Liver (tissue), 9 donors: ENCODE measurements around the gene SAYSD1. TPM values are rescaled to one million over a fixed set of nuclear protein-coding genes. Genes with fewer than 3 reads are reported as not detected.

ENCODE experiments used
- DNase-seq: peaks from one replicate; pipeline ENCODE4 v3.0.0-alpha.2; 2017; ENCODE audit warnings: low spot score
- H3K27ac ChIP-seq, 2 donors: one replicate each; pipeline ENCODE4 v1.7.0; 2013; ENCODE audit warnings: inconsistent platforms in 2 of 2, low read length in 2 of 2, control low read depth in 1 of 2, low read depth in 1 of 2, mild to moderate bottlenecking in 1 of 2
- H3K27me3 ChIP-seq, 4 donors: one replicate each; pipeline versions ENCODE4 v1.6.1 to v1.7.0; 2013; ENCODE audit warnings: low read length in 3 of 4, inconsistent platforms in 1 of 4, mild to moderate bottlenecking in 1 of 4, moderate library complexity in 1 of 4; ENCODE audit not compliant: control insufficient read depth in 4 of 4, insufficient read depth in 4 of 4
- H3K36me3 ChIP-seq, 4 donors: one replicate each; pipeline versions ENCODE4 v1.6.1 to v1.7.0; 2013; ENCODE audit warnings: low read length in 3 of 4, mild to moderate bottlenecking in 3 of 4, low read depth in 1 of 4, moderate library complexity in 1 of 4; ENCODE audit not compliant: control insufficient read depth in 4 of 4, insufficient read depth in 3 of 4
- H3K4me1 ChIP-seq, 4 donors: one replicate each; pipeline versions ENCODE4 v1.6.1 to v1.7.0; 2013; ENCODE audit warnings: low read length in 3 of 4, mild to moderate bottlenecking in 3 of 4, moderate library complexity in 1 of 4; ENCODE audit not compliant: control insufficient read depth in 4 of 4, insufficient read depth in 4 of 4
- H3K4me3 ChIP-seq, 3 donors: one replicate each; pipeline versions ENCODE4 v1.6.1 to v1.7.0; 2013; ENCODE audit warnings: low read length in 3 of 3, control low read depth in 1 of 3, low read depth in 1 of 3, mild to moderate bottlenecking in 1 of 3
- H3K9ac ChIP-seq, 2 donors: one replicate each; pipeline ENCODE4 v1.7.0; 2013; ENCODE audit warnings: low read length in 2 of 2, mild to moderate bottlenecking in 2 of 2, moderate library complexity in 2 of 2, control low read depth in 1 of 2, low read depth in 1 of 2
- H3K9me3 ChIP-seq, 4 donors: one replicate each; pipeline versions ENCODE4 v1.6.1 to v1.7.0; 2013; ENCODE audit warnings: low read length in 3 of 4; ENCODE audit not compliant: control insufficient read depth in 4 of 4
- EGR1 ChIP-seq, 2 donors: IDR thresholded peaks; 2 replicates each; pipeline ENCODE4 v1.6.1; 2016 to 2018; ENCODE audit warnings: antibody characterized with exemption in 2 of 2, low read depth in 2 of 2
- FOXA1 ChIP-seq: IDR thresholded peaks from 2 replicates; pipeline ENCODE4 v1.6.1; 2016; ENCODE audit warnings: antibody characterized with exemption
- FOXA2 ChIP-seq: IDR thresholded peaks from 2 replicates; pipeline ENCODE4 v1.6.1; 2016; ENCODE audit warnings: antibody characterized with exemption
- GABPA ChIP-seq, 2 donors: IDR thresholded peaks in 1 of 2; conservative IDR thresholded peaks in 1 of 2; 2 replicates each; pipeline ENCODE4 v1.6.1; 2016; ENCODE audit warnings: antibody characterized with exemption in 2 of 2, mild to moderate bottlenecking in 1 of 2, moderate library complexity in 1 of 2
- HNF4A ChIP-seq, 2 donors: conservative IDR thresholded peaks; 2 replicates each; pipeline ENCODE4 v1.6.1; 2016; ENCODE audit warnings: antibody characterized with exemption in 2 of 2, mild to moderate bottlenecking in 2 of 2
- JUND ChIP-seq, 2 donors: IDR thresholded peaks; 2 replicates each; pipeline ENCODE4 v1.6.1; 2016; ENCODE audit warnings: antibody characterized with exemption in 2 of 2
- NR2F2 ChIP-seq: IDR thresholded peaks from 2 replicates; pipeline ENCODE4 v1.6.1; 2016; ENCODE audit warnings: antibody characterized with exemption
- RXRA ChIP-seq, 2 donors: IDR thresholded peaks; 2 replicates each; pipeline ENCODE4 v1.6.1; 2017 to 2018; ENCODE audit warnings: antibody characterized with exemption in 2 of 2, mild to moderate bottlenecking in 1 of 2
- SP1 ChIP-seq: IDR thresholded peaks from 2 replicates; pipeline ENCODE4 v1.6.1; 2018; ENCODE audit warnings: antibody characterized with exemption, mild to moderate bottlenecking
- WGBS: extraction: QIAGEN DNeasy Blood & Tissue Kit; methylation state at CpG from one replicate; pipeline ENCODE4 v1.1.7; 2013; 5-methylcytosine and 5-hydroxymethylcytosine counted together
- polyA plus RNA-seq, 2 donors: library from polyadenylated mRNA; stranded (reverse) in 1 of 2; unstranded in 1 of 2; fragments of 200-250 nt in 1 of 2; fragments of >200 nt in 1 of 2; fragmentation: Nextera tagmentation in 1 of 2; extraction: Ambion mirVana in 1 of 2; gene quantifications; one replicate each; pipeline versions ENCODE4 v1.2.1 to v1.2.3, GENCODE V29; 2013 to 2015
- total RNA-seq, 2 donors: library from RNA; depleted of rRNA; stranded (reverse); fragments of >200 nt; gene quantifications; one replicate each; pipeline ENCODE4 v1.2.3, GENCODE V29; 2014
- TF ChIP-seq, protein P1 (sequence below): IDR thresholded peaks from 2 replicates; pipeline ENCODE4 v1.6.1; 2016; ENCODE audit warnings: antibody characterized with exemption
- TF ChIP-seq, protein P2 (sequence below): IDR thresholded peaks from 2 replicates; pipeline ENCODE4 v1.6.1; 2016; ENCODE audit warnings: antibody characterized with exemption, mild to moderate bottlenecking
- donor health status: healthy.
- donor health status: healthy.
- donor health status: healthy.
- donor health status: healthy.
- donor health status: healthy.

The SAYSD1 gene
- total and polyA plus RNA-seq, 4 donors, result 6.5 to 12.2 (median 9.3) TPM

DNA sequence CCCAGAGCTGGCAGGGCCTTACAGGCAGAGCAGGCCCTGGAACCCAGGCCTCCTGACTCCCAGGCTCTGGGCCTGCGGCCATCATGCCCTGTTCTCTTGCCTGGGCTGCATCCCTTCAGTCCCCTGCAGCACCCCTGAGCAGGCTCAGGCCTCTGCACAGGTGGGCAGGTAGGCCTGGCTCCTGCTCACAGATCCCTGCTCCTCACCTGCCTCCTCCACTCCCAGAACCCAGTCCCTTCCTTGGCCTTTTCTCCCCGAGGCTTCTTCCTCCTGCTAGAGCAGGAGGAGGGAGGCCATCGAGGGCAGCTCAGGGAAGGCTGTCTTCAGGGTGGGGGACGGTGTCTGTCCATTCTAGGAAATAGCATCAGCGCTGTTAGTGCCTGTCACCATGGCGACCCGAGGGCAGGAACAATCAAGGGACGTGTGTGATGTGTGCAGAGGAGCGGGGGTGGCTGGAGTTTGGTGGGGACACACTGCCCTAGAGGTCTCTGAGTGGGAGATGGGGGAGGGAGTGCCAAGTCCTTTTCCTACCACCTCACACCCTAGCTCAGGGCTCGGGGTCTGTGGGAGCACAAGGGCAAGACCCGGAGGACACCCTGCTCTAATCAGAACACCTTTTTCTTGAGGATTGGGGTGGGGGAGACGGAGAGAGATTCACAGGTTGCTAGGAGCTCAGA is 39.8 kb downstream of the SAYSD1 start:
- no peaks in the 10 kb centered on the region for H3K9me3 ChIP-seq
- H3K4me3 ChIP-seq, result no peak overlapping the region
- WGBS, result 87% methylated on average over 12 of the region's 12 CpGs
- TF ChIP-seq RXRA (IDR thresholded peaks at IDR 0.05), result no peak
- TF ChIP-seq SP1, result no peak
- TF ChIP-seq JUND (IDR thresholded peaks at IDR 0.05), result no peak
- TF ChIP-seq FOXA2, result no peak
- TF ChIP-seq, protein P1, sequence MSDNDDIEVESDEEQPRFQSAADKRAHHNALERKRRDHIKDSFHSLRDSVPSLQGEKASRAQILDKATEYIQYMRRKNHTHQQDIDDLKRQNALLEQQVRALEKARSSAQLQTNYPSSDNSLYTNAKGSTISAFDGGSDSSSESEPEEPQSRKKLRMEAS, result no peak
- TF ChIP-seq, protein P2, sequence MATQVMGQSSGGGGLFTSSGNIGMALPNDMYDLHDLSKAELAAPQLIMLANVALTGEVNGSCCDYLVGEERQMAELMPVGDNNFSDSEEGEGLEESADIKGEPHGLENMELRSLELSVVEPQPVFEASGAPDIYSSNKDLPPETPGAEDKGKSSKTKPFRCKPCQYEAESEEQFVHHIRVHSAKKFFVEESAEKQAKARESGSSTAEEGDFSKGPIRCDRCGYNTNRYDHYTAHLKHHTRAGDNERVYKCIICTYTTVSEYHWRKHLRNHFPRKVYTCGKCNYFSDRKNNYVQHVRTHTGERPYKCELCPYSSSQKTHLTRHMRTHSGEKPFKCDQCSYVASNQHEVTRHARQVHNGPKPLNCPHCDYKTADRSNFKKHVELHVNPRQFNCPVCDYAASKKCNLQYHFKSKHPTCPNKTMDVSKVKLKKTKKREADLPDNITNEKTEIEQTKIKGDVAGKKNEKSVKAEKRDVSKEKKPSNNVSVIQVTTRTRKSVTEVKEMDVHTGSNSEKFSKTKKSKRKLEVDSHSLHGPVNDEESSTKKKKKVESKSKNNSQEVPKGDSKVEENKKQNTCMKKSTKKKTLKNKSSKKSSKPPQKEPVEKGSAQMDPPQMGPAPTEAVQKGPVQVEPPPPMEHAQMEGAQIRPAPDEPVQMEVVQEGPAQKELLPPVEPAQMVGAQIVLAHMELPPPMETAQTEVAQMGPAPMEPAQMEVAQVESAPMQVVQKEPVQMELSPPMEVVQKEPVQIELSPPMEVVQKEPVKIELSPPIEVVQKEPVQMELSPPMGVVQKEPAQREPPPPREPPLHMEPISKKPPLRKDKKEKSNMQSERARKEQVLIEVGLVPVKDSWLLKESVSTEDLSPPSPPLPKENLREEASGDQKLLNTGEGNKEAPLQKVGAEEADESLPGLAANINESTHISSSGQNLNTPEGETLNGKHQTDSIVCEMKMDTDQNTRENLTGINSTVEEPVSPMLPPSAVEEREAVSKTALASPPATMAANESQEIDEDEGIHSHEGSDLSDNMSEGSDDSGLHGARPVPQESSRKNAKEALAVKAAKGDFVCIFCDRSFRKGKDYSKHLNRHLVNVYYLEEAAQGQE, result no peak
- TF ChIP-seq FOXA1, result no peak
- TF ChIP-seq EGR1 (IDR thresholded peaks at IDR 0.05; ENCODE audit: low read depth in 2 of 2), result no peak
- no peaks in the 10 kb centered on the region for H3K27me3 ChIP-seq
- no peak overlapping the region for H3K9ac ChIP-seq
- no peaks in the 10 kb centered on the region for H3K36me3 ChIP-seq
- H3K4me1 ChIP-seq, result no peaks in the 10 kb centered on the region
- no peak for DNase-seq
- H3K27ac ChIP-seq, result no peak overlapping the region

DNA sequence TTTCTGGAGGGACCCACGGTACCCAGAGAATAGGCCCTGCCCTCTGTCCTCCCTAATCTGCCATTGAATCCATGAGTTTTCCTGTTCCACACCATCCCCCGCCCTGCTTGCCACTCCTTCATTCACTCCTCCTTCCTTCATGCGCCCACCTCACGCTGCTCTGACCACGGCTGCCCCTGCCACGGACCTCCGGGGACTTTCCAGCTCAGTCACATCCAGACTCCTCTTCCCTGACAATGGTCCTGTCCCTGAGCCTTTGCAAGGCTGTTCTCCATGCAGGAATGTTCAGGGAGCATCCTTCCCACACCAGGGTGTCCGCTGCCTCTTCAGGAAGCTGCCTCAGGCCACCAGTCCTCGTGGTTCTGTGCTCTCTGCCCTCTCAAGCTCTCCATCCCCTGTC is 40.5 kb downstream of the SAYSD1 start:
- DNase-seq, result no peak
- Histone ChIP-seq H3K27me3 (no peaks in the 10 kb centered on the region), H3K36me3 (no peaks in the 10 kb centered on the region), H3K4me3 (no peak overlapping the region), H3K9me3 (no peaks in the 10 kb centered on the region), H3K9ac (no peak overlapping the region), H3K27ac (no peak overlapping the region), H3K4me1 (no peaks in the 10 kb centered on the region)
- no peak for TF ChIP-seq NR2F2
- no peak for TF ChIP-seq HNF4A (conservative IDR thresholded peaks at IDR 0.05)
- 81% methylated on average over 9 of the region's 9 CpGs for WGBS

DNA sequence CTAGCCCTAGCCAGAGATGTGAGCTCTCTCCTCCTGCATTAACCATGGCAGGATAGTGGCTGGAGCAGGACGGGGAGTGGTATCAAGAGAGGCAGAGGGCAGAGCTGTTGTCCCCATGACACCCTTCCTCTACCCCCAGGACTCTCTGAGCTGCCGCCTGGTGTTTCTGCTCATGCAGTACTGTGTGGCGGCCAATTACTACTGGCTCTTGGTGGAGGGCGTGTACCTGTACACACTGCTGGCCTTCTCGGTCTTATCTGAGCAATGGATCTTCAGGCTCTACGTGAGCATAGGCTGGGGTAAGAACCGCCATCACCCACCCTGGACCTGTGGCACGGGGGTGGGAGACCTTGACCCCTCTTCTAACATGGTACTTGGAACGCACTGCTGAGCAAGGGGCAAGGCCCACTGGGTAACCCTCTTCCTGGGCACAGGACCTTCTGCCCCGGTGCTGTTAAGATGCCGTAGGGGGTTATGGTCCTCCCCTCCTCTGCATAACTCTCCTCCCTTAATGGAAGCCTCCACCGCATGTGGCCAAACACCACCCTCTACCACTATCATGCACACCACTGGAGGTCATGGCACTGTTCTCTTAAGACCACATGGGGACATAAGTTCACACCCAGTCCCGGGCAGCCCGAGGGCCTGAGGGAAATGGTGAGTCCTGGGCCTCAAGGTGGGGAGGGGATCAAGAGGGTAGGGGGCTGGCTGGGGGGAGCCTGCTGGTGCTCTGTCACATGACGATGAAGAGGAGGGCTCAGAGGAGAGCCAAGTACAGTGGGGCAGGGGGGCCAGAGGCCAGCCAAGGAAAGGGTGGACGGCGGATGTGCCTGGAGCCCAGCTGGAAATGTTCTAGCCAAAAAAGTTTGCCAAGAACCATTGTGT is 41.3 kb downstream of the SAYSD1 start:
- no peak for DNase-seq
- 91% methylated on average over 17 of the region's 17 CpGs for WGBS

More for the DNA sequence above, 41.3 kb downstream of the SAYSD1 start:
- Histone ChIP-seq H3K27ac (no peak overlapping the region), H3K27me3 (no peaks in the 10 kb centered on the region), H3K36me3 (no peaks in the 10 kb centered on the region), H3K4me3 (no peak overlapping the region), H3K9me3 (no peaks in the 10 kb centered on the region), H3K9ac (no peak overlapping the region), H3K4me1 (no peaks in the 10 kb centered on the region)
- no peak for TF ChIP-seq GABPA (IDR thresholded peaks at IDR 0.05 in 1 of 2, conservative IDR thresholded peaks at IDR 0.05 in 1 of 2)
- TF ChIP-seq, protein P1, result no peak
